ENCODE data around the gene PRPF40B. TPM values are rescaled to one million over a fixed set of nuclear protein-coding genes. Genes with fewer than 3 reads are reported as not detected.

PRPF40B gene
- total RNA-seq, 3 donors from 2014 or later = 10.4 to 34.0 (median 32.8) TPM

- Histone ChIP-seq H3K9me3 (no peaks in the 10 kb centered on the region), H3K27me3 (no peaks in the 10 kb centered on the region), H3K36me3 (no peaks in the 10 kb centered on the region), H3K27ac (no peak overlapping the region), H3K4me3 (no peak overlapping the region), H3K4me1 (no peaks in the 10 kb centered on the region)
- TF ChIP-seq POLR2AphosphoS5 (IDR thresholded peaks at IDR 0.05) (no peak), POLR2A (IDR thresholded peaks at IDR 0.05) (no peak), CTCF (IDR thresholded peaks at IDR 0.05) (no peak)
- intact Hi-C loops (cut with DNase I; ENCODE audit: low total_unique reads) = loop anchor here (5.0 kb wide), 1 partner anchor 702 kb away; no protein-coding TSS in a partner anchor
- DNase-seq (ENCODE audit: low spot score in 2 of 2) = no peak
Observed at GRCh38 chr12:49654715-49655114, 31.4 kb downstream of the PRPF40B start.

GRCh38 chr12:49655595-49656236, 32.4 kb downstream of the PRPF40B start:
- TF ChIP-seq CTCF (IDR thresholded peaks at IDR 0.05) (no peak), POLR2A (IDR thresholded peaks at IDR 0.05) (no peak), POLR2AphosphoS5 (IDR thresholded peaks at IDR 0.05) (no peak)
- no peaks in the 10 kb centered on the region for H3K4me1 ChIP-seq
- intact Hi-C loops (cut with DNase I; ENCODE audit: low total_unique reads) = loop anchor here (2.0 kb wide), 1 partner anchor 27 kb away; no protein-coding TSS in a partner anchor
- H3K27ac ChIP-seq = no peak overlapping the region
- no peak for DNase-seq (ENCODE audit: low spot score in 2 of 2)
- no peaks in the 10 kb centered on the region for H3K27me3 ChIP-seq
- no peaks in the 10 kb centered on the region for H3K9me3 ChIP-seq
- no peaks in the 10 kb centered on the region for H3K36me3 ChIP-seq
- no peak overlapping the region for H3K4me3 ChIP-seq

GRCh38 chr12:49658276-49658675, 34.9 kb downstream of the PRPF40B start:
- Histone ChIP-seq H3K4me3 (no peak overlapping the region), H3K36me3 (no peaks in the 10 kb centered on the region), H3K27me3 (no peaks in the 10 kb centered on the region), H3K27ac (no peak overlapping the region), H3K4me1 (peaks cover 5 to 7% of the 10 kb centered on the region in 2 donors), H3K9me3 (no peaks in the 10 kb centered on the region)
- intact Hi-C loops (cut with DNase I; ENCODE audit: low total_unique reads) = no loop called here
- no peak for DNase-seq (ENCODE audit: low spot score in 2 of 2)
- TF ChIP-seq POLR2AphosphoS5 (IDR thresholded peaks at IDR 0.05) = no peak
- no peak for TF ChIP-seq CTCF (IDR thresholded peaks at IDR 0.05)
- no peak for TF ChIP-seq POLR2A (IDR thresholded peaks at IDR 0.05)

GRCh38 chr12:49659753-49660152, 36.4 kb downstream of the PRPF40B start:
- TF ChIP-seq POLR2AphosphoS5 (IDR thresholded peaks at IDR 0.05) (no peak), POLR2A (IDR thresholded peaks at IDR 0.05) (no peak), CTCF (IDR thresholded peaks at IDR 0.05) (no peak)
- H3K4me3 ChIP-seq = no peak overlapping the region
- H3K4me1 ChIP-seq = peaks cover 10 to 11% of the 10 kb centered on the region in 2 donors
- no peak for DNase-seq (ENCODE audit: low spot score in 2 of 2)
- H3K27ac ChIP-seq = no peak overlapping the region
- H3K36me3 ChIP-seq = no peaks in the 10 kb centered on the region
- no peaks in the 10 kb centered on the region for H3K9me3 ChIP-seq
- H3K27me3 ChIP-seq = no peaks in the 10 kb centered on the region
- intact Hi-C loops (cut with DNase I; ENCODE audit: low total_unique reads) = no loop called here

- DNase-seq (ENCODE audit: low spot score in 2 of 2) = no peak
- H3K4me1 ChIP-seq = peaks cover 10 to 11% of the 10 kb centered on the region in 2 donors
- TF ChIP-seq POLR2A (IDR thresholded peaks at IDR 0.05) (no peak), CTCF (IDR thresholded peaks at IDR 0.05) (no peak), POLR2AphosphoS5 (IDR thresholded peaks at IDR 0.05) (no peak)
- H3K27me3 ChIP-seq = no peaks in the 10 kb centered on the region
- H3K9me3 ChIP-seq = no peaks in the 10 kb centered on the region
- no peaks in the 10 kb centered on the region for H3K36me3 ChIP-seq
- H3K27ac ChIP-seq = no peak overlapping the region
- intact Hi-C loops (cut with DNase I; ENCODE audit: low total_unique reads) = no loop called here
- no peak overlapping the region for H3K4me3 ChIP-seq
Observed at GRCh38 chr12:49661191-49661590, 37.8 kb downstream of the PRPF40B start.

Measured in breast epithelium (tissue), 4 donors.